ENCODE measurements around the gene ADAMTSL3.
A peak's percentile ranks its signal among the peaks of the same experiment; 100 is the strongest.

The ADAMTSL3 gene

GRCh38 chr15:83830381-83830780 lies 176.5 kb downstream of the ADAMTSL3 start:
- no peak for DNase-seq (ENCODE audit: low spot score)

GRCh38 chr15:83833569-83833968 lies 179.6 kb downstream of the ADAMTSL3 start:
- no peak for DNase-seq (ENCODE audit: low spot score)

- no peak for DNase-seq (ENCODE audit: low spot score)
Measured at GRCh38 chr15:83835479-83835878, 181.6 kb downstream of the ADAMTSL3 start.

DNA sequence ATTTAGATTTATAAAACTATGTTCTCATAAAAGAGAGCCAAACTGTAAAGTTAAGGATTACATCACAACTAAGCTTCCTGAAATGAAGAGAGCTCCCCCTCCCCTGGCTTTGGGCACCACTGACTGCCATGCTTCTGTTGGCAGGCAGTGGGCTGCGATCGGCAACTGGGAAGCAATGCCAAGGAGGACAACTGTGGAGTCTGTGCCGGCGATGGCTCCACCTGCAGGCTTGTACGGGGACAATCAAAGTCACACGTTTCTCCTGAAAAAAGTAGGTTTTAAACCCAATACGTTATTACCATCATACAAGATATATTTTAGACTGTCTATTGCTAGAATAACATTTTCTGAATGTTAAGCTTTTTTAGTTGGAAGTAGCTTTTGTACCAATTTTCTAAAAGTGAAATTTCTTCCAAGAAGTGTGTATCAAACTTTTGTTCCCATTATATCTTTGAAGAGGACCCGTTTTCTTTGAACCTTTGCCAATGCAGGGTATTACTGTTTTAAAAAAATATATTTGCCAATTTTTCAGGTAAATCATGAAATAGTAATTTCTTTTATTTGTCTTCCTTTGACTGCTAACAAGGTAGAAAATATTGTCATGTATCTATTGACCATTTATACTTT lies 184.1 kb downstream of the ADAMTSL3 start:
- DNase-seq (ENCODE audit: low spot score), result peak; percentile 42

DNA sequence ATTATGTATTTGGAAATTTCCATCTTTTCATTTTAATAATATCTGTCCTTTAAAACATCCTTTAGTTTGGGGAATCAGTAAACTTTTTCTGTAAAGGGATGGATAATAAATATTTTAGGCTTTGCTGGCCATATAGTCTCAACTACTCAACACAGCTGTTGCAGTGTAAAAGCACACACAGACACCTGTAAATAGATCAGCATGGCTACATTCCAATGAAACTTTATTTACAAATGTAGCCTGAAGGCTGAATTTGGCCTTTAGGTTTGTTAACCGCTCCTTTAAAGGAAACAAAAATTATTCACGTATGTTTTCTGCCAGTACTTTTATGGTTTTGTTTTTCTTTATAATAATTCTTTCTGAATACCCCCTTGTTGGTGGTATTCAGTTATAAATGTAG lies 184.8 kb downstream of the ADAMTSL3 start:
- no peak for DNase-seq (ENCODE audit: low spot score)

DNA sequence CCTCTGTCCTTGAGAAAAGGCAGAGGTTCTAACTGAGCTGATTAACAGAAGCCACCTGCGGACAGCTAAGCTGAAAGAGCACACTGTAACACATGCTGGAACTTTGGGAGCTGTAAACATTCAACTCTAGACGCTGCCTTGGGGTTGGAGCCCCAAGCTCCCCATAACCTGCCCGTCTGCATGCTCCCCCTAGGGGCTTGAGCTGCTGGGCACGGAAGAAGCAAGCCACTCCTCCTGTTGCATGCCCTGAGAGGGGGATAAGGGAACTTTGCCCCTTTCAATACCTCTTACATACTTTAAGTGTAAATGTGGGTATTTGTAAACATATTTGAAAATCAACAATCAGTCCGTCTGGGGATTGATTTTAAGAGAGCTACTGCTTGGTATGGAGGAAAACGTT lies 188.4 kb downstream of the ADAMTSL3 start:
- DNase-seq (ENCODE audit: low spot score), result no peak

DNA sequence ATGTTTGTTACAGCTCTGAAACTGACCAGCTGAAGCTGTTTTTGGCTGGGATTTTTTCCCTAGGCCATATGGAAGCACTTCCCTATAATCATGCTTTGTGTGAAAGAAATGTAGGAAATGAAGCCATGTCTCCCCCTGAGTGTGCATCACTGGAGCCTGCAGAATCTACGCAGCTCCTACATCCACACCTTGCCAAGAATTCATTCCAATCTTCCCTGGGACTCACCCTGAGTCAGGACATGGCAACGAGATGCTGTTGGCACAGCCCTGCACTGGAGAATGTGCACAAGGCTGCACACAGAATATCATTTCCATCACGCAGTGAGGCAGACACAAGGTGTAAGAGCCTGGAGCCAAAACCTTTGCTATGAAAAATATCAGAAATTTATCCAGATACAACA lies 189.5 kb downstream of the ADAMTSL3 start:
- no peak for DNase-seq (ENCODE audit: low spot score)

GRCh38 chr15:83844742-83845141 lies 190.8 kb downstream of the ADAMTSL3 start:
- no peak for DNase-seq (ENCODE audit: low spot score)

DNA sequence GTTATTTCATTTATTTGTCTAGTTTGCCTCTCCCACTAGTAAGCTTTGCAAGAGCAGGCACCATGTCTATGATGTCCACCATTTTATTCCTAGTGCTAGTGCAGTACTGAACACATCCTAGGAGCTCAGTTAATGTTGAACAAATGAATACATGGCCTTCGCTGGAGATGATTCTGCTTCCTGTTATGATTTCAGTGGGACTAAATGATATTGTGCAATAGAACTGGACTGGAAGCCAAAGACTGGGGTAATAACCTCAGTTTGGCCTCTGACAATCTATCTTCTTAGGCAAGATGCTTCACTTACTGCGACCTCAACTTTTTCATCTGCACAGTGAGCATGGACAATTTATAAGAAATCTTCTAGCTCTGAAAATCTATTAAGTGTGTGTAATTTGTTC lies 191.3 kb downstream of the ADAMTSL3 start:
- DNase-seq (ENCODE audit: low spot score), result no peak

DNA sequence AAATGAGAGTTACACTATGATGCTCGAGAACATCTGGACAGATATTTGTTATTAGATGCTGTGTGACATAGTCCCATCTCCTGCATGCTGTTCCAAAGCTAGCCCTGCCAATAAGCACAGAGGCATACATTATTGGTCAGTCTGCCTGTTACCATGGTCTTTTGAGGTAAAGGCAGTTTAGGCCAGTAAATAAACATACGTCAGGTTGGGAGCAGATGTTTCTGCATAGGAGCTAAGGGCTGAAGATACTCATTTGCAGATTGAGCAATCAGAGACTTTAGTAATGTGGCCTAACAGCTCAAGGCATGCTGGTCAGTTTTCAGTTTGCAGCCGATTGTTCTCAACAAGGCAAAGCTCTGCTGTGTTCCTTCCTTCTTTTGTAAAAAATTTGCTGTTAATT lies 192.9 kb downstream of the ADAMTSL3 start:
- DNase-seq (ENCODE audit: low spot score), result no peak

GRCh38 chr15:83848315-83849050 lies 194.6 kb downstream of the ADAMTSL3 start:
- DNase-seq (ENCODE audit: low spot score), result no peak

- no peak for DNase-seq (ENCODE audit: low spot score)
Measured at GRCh38 chr15:83850015-83850414, 196.1 kb downstream of the ADAMTSL3 start.

- DNase-seq (ENCODE audit: low spot score), result no peak
Measured at GRCh38 chr15:83850501-83851245, 196.8 kb downstream of the ADAMTSL3 start.

- DNase-seq (ENCODE audit: low spot score), result no peak
Measured at GRCh38 chr15:83853232-83853631, 199.3 kb downstream of the ADAMTSL3 start.

- no peak for DNase-seq (ENCODE audit: low spot score)
Measured at GRCh38 chr15:83854321-83854720, 200.4 kb downstream of the ADAMTSL3 start.

DNA sequence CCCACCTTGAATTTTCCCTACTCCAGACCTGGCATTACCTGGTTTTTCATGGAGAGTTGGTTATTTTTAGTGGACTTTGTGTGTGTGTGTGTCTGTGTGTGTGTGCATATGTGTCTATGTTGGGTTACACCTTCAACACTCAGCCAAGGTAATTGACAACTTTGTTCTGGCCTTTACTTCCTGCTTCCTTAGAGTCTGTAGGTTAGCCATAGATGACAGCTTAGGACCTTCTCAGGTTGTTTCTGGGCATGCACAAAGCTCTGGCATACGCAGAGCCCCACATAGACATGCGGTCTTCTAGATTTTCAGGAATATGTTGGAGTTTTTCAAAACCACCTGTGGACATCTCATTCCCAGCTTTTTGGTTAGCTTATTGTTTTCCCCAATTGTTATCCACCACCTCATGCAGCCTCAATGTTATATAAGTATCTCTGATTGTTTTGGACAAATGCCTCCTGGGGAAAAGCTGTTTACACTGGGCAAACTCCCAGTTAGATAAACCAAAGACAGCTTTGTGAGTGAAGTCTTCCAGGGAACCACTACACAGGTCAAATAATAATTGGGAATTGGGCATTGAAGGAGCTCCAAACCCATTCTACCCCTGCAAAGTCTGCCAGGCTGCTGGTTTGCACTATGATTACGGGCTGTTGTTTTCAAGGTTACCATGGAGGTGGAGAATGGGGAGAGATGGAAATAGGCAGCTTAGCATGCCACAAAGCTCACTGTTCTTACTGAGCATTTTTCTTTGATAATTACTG lies 201.2 kb downstream of the ADAMTSL3 start:
- no peak for DNase-seq (ENCODE audit: low spot score)

DNA sequence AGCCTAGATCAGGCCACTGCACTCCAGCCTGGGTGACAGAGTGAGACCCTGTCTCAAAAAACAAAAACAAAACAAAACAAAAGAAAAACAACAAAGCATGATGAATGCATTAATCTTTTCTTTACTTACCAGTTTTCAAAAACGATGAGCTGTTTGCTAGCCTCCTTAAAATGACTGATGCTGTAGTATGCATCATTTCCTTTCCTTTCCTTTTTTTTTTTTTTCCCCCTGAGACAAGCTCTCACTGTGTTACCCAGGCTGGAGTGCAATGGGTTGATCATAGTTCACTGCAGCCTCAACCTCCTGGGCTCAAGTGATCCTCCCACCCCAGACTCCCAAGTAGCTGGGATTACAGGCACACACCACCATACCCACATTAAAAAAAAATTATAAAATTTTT lies 202.0 kb downstream of the ADAMTSL3 start:
- DNase-seq (ENCODE audit: low spot score), result no peak

DNA sequence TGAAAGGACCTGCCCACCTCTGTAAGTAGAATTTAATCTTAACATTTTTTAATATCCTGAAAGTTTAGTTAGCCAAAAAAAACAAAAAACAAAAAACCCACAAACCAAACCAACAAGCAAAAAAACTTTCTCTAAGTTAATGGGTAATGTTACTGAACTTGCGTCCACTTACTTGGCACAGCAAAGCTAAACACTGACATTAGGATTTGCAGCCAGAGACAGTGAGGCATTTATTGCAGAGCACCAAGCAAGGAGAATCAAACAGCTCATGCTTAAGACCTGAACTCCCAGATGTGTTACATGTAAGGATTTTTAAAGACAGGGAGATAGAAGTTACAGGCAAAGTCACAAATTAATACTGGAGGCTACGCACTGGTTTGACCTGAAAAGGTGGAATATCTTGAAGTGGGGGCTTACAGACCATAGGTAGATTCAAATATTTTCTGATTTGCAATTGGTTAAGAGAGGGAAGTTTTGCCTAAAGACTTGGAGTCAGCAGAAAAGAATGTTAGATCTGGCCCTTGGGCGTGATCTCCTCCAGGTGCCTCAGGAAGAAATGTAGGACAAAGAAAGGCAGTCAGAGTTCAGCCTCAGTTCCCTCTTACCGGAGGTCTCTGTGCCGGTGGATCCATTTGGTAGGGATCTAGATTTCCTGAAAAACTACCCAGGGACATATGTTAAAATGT lies 205.0 kb downstream of the ADAMTSL3 start:
- no peak for DNase-seq (ENCODE audit: low spot score)

GRCh38 chr15:83866692-83867091 lies 212.8 kb downstream of the ADAMTSL3 start:
- no peak for DNase-seq (ENCODE audit: low spot score)

DNA sequence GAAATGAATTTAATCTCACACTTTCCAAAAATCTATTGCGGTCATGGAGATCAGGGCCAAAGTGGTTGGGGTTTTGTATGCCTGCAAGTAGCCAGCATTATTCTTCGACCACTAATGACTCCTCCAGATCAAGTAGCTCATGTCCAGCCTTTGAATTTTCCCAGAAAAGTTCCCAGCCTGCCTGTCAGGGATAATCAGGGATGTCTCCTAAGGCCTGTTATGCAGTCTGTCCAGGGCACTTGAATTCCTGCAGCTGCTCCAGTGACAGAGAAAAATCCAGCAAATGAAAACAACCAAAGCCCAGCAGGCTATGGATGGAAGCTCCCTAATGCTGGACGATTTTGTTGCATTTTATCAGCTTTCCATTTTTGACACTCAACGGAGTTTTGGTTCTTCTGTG lies 215.4 kb downstream of the ADAMTSL3 start:
- DNase-seq (ENCODE audit: low spot score), result no peak

GRCh38 chr15:83871808-83872559 lies 218.1 kb downstream of the ADAMTSL3 start:
- no peak for DNase-seq (ENCODE audit: low spot score)
